Activated T-cell treated with anti-CD3 and anti-CD28 coated beads for 1 hour (primary cell): ENCODE measurements around the gene DHH.

Experiments
- DNase-seq: peaks from one replicate; pipeline ENCODE4 v3.0.0-alpha.2; 2020; ENCODE audit warnings: low read depth

The DHH gene

DNA sequence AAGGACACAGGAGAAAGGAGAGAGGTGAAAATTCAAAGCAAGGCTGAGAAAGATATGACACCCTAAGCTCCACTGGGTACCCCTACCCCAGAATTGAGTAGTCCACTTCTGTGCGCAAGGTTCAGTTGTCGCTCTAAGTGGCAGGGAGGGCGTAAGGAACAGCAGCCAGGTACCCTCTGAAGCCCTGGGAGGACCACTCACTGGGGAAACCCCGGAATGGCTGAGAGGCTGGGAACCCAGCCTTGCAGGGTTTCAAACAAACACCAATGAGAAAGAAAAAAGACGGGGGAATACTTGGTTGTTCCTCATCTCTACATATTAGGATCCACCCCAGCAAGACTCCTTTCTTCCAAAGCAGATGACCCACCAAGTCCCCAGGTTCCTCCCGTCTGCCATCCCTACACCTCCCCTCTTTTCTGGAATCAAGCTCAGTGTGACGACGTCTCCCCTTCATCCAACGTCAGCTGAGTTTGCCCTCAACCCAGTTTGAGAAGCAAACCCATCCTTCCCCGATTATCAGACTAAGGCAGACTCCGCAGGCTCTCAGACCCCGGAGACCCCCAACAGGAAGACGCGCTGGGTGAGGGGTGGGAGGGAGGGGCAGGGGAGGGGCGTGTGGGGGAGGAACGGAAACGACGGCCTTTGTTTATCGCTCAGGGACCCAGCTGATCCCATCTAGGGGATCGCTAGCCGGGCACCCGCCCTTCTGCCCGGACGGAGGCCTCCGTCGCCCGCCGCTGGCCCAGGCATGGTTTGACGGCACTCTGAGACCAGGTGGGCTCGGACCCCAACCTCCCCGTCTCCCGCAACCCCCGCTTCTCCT, 15.3 kb upstream of the DHH start:
- DNase-seq: peak; percentile 14

DNA sequence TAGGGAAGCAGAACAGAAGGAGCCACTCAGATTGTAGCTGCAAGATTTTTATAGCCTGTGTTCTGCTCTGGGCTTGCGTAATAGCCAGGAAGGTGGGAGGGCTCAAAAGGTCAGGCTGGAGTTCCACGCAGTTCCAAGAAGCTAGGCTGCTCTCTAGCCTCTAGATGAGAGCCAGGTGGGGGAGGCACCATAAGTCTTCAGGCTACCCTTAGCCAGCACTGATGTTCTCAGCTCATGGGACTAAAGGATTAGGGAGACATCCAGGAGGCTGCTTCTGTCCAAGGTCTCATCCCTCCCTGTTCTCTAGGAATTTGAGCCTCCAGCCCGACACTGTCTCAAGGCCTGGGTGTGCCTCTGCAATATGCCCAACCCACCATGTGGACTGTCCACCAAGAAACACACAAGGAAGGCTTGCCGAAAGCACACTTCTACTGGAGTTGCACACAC, 14.4 kb upstream of the DHH start:
- no peak for DNase-seq

GRCh38 chr12:49105504-49106084, 11.0 kb upstream of the DHH start:
- DNase-seq: no peak

DNA sequence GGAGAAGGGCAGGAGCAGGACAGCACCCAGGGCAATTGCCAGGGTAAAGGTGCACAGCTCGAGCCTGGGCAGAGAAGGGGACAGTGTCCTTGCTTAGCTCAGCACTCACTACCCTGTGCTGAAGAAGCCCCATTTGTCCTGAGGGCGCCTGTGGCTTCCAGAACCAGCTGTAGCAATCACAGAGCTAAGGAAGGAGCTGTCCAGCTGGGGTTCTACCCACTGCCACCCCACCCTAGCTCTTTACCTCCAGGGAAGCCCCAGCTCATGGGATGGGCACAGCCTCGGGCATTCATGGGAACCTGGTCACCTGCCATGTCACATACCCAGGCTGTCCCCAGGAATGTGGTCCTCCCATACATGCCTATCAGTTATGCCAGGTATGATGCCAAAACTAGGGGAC, 10.2 kb upstream of the DHH start:
- DNase-seq: no peak

DNA sequence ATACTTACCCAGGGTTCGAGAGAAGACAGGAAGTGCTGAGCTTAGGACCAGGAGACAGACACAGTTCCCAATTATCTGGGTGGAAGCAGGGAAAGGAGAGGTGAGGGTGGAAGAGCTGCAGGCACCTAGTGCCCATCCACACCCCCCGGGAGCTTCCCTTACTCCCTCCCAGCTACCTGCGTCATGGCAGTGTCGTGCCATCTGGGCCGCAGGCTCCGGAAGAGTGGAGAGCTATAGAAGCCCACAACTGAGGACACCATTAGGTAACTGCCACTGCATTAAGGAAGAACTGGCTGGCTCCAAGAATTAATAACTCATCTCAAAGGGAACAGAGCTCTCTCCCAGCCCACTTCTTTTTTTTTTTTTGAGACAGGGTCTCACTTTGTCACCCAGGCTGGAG, 5.8 kb upstream of the DHH start:
- no peak for DNase-seq

DNA sequence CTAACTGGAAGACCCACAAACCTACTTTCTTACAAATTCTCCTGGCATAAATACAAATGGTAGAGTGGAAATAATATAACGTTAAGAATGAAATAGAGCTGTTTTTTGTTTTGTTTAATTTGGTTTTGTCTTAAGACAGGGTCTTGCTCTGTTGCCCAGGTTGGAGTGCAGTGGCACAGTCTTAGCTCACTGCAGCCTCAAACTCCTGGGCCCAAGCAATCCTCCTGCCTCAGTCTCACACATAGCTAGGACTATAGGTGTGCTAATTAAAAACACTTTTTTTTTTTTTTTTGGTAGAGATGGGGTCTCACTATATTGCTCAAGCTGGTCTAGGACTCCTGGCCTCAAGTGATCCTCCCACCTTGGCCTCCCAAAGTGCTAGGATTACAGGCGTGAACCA, 4.1 kb upstream of the DHH start:
- no peak for DNase-seq

DNA sequence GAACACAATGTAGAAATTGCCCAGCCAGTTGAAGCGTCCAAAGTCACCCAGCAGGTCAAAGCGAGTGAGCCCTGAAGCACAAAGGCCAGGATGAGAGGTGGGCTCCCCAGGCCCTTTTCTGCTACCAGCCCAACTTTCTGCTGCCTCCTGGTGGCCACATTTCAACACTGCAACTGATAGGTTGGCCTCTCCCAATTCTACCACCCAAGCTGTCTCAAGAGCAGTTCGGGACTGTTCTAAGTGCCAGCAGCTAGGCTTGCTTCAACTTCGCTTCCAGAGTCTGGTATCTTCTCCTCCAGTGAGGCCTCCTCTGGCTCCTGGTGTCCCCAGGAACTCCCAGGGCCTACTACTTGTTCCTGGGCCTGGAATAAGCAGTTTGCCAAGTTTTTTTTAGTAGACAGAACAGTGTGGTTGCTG, 3.4 kb upstream of the DHH start:
- DNase-seq: peak; percentile 62

GRCh38 chr12:49097381-49097780, 2.8 kb upstream of the DHH start:
- no peak for DNase-seq

DNA sequence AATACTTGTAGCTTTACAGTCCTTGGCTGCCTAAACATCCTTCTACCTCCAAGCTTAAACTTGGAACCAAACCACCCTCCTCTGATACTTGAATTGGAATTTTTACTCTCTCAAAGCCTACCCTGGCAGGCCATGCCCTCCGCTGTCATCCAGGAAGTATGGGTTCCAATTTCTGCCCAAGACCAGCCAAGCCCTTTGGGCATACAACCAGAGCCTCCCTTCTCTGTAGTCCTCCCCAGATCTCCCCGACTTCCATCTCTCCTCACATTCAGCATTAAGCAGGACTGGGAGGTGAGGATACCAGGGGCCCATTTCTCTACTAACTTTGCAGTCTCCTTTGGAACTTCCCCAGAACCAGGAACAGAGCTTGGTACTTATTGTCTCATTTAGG, 369 bp upstream of the DHH start:
- no peak for DNase-seq

GRCh38 chr12:49093792-49094159, 825 bp downstream of the DHH start:
- DNase-seq: no peak

GRCh38 chr12:49092816-49093406, 1.7 kb downstream of the DHH start:
- no peak for DNase-seq

GRCh38 chr12:49092086-49092815, 2.4 kb downstream of the DHH start:
- peak; percentile 44 for DNase-seq

DNA sequence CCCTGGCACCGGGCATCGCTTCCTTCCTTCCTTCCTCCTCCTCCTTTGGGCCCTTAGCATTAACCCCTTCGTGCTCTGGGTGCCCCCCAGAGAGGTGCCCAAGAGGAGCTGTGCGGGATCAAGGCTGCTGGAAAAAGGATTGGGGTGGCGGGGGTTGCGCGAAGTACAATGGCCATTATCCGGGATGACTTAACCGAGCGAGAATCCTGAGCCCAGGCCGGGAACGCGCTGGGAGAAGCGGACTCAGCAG, 2.8 kb downstream of the DHH start:
- no peak for DNase-seq

- DNase-seq: no peak
Measured at GRCh38 chr12:49091056-49091835, 3.4 kb downstream of the DHH start.

DNA sequence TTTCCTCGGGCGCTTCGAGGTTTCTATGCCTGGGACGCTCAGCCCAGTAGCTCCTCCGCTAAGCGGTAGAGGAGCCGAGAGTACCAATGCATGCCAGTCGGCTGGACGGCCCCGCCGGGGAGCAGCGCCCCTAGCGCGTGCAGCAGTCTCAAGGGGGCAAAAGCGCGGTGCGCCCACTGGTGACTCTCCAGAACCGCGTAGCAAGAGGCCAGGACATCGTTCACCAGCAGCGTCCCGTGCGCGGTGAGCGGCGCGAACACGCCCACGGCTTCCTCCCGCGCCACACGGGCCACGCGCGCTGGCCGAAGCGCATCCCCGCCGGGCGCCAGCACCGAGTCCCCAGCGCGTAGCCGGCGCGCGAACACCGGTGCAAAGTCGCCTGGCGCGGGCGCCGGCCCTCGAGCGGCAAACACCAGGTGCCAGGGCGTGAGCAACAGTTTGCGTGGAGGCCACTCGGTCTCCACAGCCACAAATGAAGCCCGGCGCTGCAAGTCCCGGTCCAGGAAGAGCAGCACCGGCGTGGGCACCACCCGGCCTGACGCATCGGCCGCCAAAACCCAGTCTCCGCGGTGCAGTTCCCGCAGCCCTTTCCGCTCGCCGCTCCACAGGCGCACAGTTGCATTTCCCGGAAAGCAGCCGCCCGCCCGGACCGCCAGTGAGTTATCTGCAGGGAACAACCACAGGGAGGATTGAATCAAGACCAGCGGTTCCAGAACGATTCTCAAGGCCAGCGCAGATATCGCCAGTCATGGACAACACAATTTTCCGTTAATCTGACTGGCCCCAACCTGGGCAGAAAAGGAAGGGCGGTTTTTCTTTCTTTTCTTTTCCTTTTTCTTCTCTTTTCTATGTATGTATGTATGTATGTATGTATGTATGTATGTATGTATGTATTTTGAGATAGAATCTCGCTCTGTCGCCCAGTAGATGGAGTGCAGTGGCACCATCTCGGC, 4.5 kb downstream of the DHH start:
- DNase-seq: no peak

GRCh38 chr12:49088932-49089330, 5.7 kb downstream of the DHH start:
- DNase-seq: no peak

GRCh38 chr12:49088150-49088931, 6.3 kb downstream of the DHH start:
- DNase-seq: peak; percentile 63

DNA sequence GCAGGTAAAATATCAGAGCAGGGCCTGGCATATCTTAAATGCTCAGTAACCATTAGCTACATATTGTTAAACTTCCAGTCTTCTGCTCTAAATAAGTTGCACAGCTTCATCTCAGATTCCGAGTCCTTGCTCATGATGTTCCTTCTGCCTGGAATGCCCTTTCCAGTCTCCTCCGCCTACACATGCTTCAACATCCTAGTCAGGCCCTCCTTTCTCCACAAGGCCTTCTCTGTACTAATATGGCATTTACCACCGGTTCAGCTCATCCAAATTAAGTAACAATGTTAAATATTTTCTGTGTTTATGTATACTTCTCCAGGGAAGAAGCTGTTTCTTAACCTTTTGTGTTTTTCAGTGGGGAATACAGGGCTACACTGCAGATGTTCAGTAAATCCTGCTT, 8.5 kb downstream of the DHH start:
- DNase-seq: no peak

- no peak for DNase-seq
Measured at GRCh38 chr12:49084438-49084837, 10.2 kb downstream of the DHH start.

DNA sequence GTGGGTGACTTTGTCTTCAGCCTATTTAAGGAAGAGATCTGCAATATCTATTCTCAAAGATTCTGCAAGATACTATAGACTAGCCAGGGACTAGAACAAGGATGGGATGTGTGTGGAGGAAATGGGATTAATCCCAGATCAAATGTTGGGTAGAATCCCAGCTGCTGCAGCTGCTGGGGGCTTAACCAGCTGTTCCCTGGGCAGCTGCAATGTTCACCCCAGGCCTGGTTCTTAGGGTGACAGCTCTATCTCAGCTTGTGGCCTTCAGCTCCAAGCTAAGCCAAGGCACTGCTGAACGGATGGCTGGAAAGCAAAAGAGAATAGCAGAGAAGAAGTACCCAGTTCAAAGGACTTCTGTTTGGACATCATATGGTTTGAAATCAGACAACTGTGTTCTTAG, 14.8 kb downstream of the DHH start:
- DNase-seq: no peak
